ENCODE results near the gene DLGAP1.

GRCh38 chr18:4276953-4277585 is 178.0 kb downstream of the DLGAP1 start:
- TF ChIP-seq CTCF (IDR thresholded peaks at IDR 0.05) (no peak), EZH2 (IDR thresholded peaks at IDR 0.05; ENCODE audit: borderline replicate concordance, insufficient read depth, low read depth, low read length, poor library complexity, severe bottlenecking) (no peak)
